Measurements from ENCODE around the gene STK26.
"Not testable (repeated sequence)": the region's sequence is repeated elsewhere in the genome, so short reads cannot be mapped to it uniquely, and the experiment has no call there.

STK26 gene

GRCh38 chrX:132094164-132094563 is 71.1 kb downstream of the STK26 start:
- Histone ChIP-seq H3K9me3 (ENCODE audit: insufficient read depth, low read depth, low read length) (no peaks in the 10 kb centered on the region), H3K9ac (ENCODE audit: low read depth, low read length, poor library complexity, severe bottlenecking) (no peak overlapping the region), H3K9me2 (replicated peaks; ENCODE audit: low read depth, low read length) (no peaks in the 10 kb centered on the region), H3F3A (ENCODE audit: low read depth) (0 out of 2 replicates have a peak, but pooled peaks cover 4% of the 10 kb centered on the region), H3K36me3 (ENCODE audit: insufficient read depth, low read length) (no peaks in the 10 kb centered on the region), H4K20me1 (ENCODE audit: insufficient read depth, low read length, poor library complexity, severe bottlenecking) (no peaks in the 10 kb centered on the region), H3K4me3 (ENCODE audit: low read length, poor library complexity, severe bottlenecking) (no peak overlapping the region), H3K27me3 (ENCODE audit: insufficient read depth, low read length, poor library complexity, severe bottlenecking) (no peaks in the 10 kb centered on the region), H3K79me2 (ENCODE audit: insufficient read depth, low read length) (no peaks in the 10 kb centered on the region), H3K4me1 (ENCODE audit: insufficient read depth, low read length, poor library complexity, severe bottlenecking) (peaks cover 9% of the 10 kb centered on the region), H3K4me2 (ENCODE audit: low read depth, low read length, poor library complexity, severe bottlenecking) (no peak overlapping the region), H2AFZ (ENCODE audit: low read length) (no peak overlapping the region)
- no peak for TF ChIP-seq EZH2phosphoT487 (IDR thresholded peaks at IDR 0.05; ENCODE audit: borderline replicate concordance)
- no peak for TF ChIP-seq CTCF (conservative IDR thresholded peaks at IDR 0.05; ENCODE audit: low read length)

DNA sequence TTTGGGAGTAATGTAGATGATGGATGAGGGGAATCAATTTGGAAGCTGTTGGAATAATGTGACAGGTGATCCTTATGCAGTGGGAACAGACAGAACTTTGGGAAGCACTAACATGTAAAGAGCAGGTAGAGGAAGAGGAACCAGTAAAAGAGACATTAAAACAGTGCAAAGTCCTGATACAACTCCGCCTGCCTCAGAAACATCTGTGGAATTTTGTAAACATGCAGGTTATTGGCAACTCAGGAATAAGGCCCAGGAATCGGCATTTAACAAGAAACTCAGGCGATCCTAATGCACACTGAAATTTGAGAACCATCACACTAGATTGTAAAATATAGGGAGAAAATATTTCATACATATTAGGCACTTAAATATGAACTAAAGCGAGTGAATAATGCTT is 75.6 kb downstream of the STK26 start:
- not testable (repeated sequence) for H3K4me2 ChIP-seq (ENCODE audit: low read depth, low read length, poor library complexity, severe bottlenecking); H3K4me1 ChIP-seq (ENCODE audit: insufficient read depth, low read length, poor library complexity, severe bottlenecking); H3K27me3 ChIP-seq (ENCODE audit: insufficient read depth, low read length, poor library complexity, severe bottlenecking); H3K9ac ChIP-seq (ENCODE audit: low read depth, low read length, poor library complexity, severe bottlenecking); H3K36me3 ChIP-seq (ENCODE audit: insufficient read depth, low read length); H2AFZ ChIP-seq (ENCODE audit: low read length); H3F3A ChIP-seq (ENCODE audit: low read depth); H4K20me1 ChIP-seq (ENCODE audit: insufficient read depth, low read length, poor library complexity, severe bottlenecking); H3K79me2 ChIP-seq (ENCODE audit: insufficient read depth, low read length); H3K4me3 ChIP-seq (ENCODE audit: low read length, poor library complexity, severe bottlenecking); H3K9me3 ChIP-seq (ENCODE audit: insufficient read depth, low read depth, low read length); H3K9me2 ChIP-seq (replicated peaks; ENCODE audit: low read depth, low read length)

GRCh38 chrX:132101206-132101605 is 78.1 kb downstream of the STK26 start:
- H3K36me3 ChIP-seq (ENCODE audit: insufficient read depth, low read length), result no peaks in the 10 kb centered on the region
- H3K4me3 ChIP-seq (ENCODE audit: low read length, poor library complexity, severe bottlenecking), result no peak overlapping the region
- no peaks in the 10 kb centered on the region for H4K20me1 ChIP-seq (ENCODE audit: insufficient read depth, low read length, poor library complexity, severe bottlenecking)
- H3K4me1 ChIP-seq (ENCODE audit: insufficient read depth, low read length, poor library complexity, severe bottlenecking), result no peaks in the 10 kb centered on the region
- no peaks in the 10 kb centered on the region for H3K27me3 ChIP-seq (ENCODE audit: insufficient read depth, low read length, poor library complexity, severe bottlenecking)
- H2AFZ ChIP-seq (ENCODE audit: low read length), result no peak overlapping the region
- no peaks in the 10 kb centered on the region for H3K79me2 ChIP-seq (ENCODE audit: insufficient read depth, low read length)
- H3K9ac ChIP-seq (ENCODE audit: low read depth, low read length, poor library complexity, severe bottlenecking), result no peak overlapping the region
- H3K9me2 ChIP-seq (replicated peaks; ENCODE audit: low read depth, low read length), result no peaks in the 10 kb centered on the region
- TF ChIP-seq CTCF (conservative IDR thresholded peaks at IDR 0.05; ENCODE audit: low read length), result no peak
- TF ChIP-seq EZH2phosphoT487 (IDR thresholded peaks at IDR 0.05; ENCODE audit: borderline replicate concordance), result no peak
- H3F3A ChIP-seq (ENCODE audit: low read depth), result no peaks in the 10 kb centered on the region
- H3K9me3 ChIP-seq (ENCODE audit: insufficient read depth, low read depth, low read length), result no peaks in the 10 kb centered on the region
- no peak overlapping the region for H3K4me2 ChIP-seq (ENCODE audit: low read depth, low read length, poor library complexity, severe bottlenecking)

DNA sequence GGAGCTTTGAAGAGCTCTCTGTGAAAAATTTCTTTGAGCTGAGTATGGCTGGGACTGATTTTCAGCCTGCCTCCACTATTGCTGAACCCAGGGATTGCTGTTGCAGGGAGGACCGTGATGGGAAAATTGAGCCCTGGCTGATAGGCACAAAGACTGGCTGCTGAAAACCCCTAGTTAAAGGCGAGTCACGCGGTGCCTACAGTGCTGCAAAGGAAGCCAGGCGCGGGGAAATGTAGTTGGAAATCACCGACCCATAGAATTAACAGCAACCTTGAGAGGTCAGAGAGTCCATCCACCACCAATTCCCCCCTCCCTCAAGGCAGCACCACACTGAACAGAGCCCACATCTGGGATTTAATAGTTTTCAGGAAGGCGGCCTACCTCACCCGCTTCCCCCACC is 78.7 kb downstream of the STK26 start:
- no peaks in the 10 kb centered on the region for H3K36me3 ChIP-seq (ENCODE audit: insufficient read depth, low read length)
- no peak overlapping the region for H3K4me2 ChIP-seq (ENCODE audit: low read depth, low read length, poor library complexity, severe bottlenecking)
- H3K27me3 ChIP-seq (ENCODE audit: insufficient read depth, low read length, poor library complexity, severe bottlenecking), result no peaks in the 10 kb centered on the region
- H3K4me3 ChIP-seq (ENCODE audit: low read length, poor library complexity, severe bottlenecking), result no peak overlapping the region
- TF ChIP-seq CTCF (conservative IDR thresholded peaks at IDR 0.05; ENCODE audit: low read length) (no peak), EZH2phosphoT487 (IDR thresholded peaks at IDR 0.05; ENCODE audit: borderline replicate concordance) (no peak)
- H3K9ac ChIP-seq (ENCODE audit: low read depth, low read length, poor library complexity, severe bottlenecking), result no peak overlapping the region
- H3F3A ChIP-seq (ENCODE audit: low read depth), result no peaks in the 10 kb centered on the region
- H4K20me1 ChIP-seq (ENCODE audit: insufficient read depth, low read length, poor library complexity, severe bottlenecking), result no peaks in the 10 kb centered on the region
- no peaks in the 10 kb centered on the region for H3K79me2 ChIP-seq (ENCODE audit: insufficient read depth, low read length)
- H2AFZ ChIP-seq (ENCODE audit: low read length), result no peak overlapping the region
- H3K9me3 ChIP-seq (ENCODE audit: insufficient read depth, low read depth, low read length), result no peaks in the 10 kb centered on the region
- no peaks in the 10 kb centered on the region for H3K4me1 ChIP-seq (ENCODE audit: insufficient read depth, low read length, poor library complexity, severe bottlenecking)
- no peaks in the 10 kb centered on the region for H3K9me2 ChIP-seq (replicated peaks; ENCODE audit: low read depth, low read length)
